ENCODE data around the gene CLEC2L. TPM values are rescaled to one million over a fixed set of nuclear protein-coding genes. Genes with fewer than 3 reads are reported as not detected.

CLEC2L gene
- total RNA-seq, 2 donors from 2014 or later = 0.57 TPM; not detected in 1

DNA sequence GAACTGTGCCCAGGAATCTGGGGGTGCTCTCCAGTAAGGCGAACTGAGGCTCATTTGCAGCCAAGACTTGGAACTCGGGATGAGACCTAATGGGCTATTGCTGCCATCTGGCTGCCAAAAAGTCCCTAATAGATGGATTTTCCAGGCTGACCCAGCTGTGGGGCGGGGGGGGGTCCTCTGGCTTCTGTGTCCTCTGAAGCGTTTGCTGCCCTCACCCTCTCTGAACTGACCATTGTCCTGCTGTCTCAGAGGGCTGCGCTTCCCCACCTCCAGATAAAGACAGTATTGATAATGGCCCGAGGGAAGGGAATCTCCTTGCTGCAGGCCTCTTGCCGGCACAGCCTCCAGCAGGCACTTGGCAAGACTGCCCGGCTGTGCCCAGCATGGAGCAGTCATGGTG is 46.6 kb downstream of the CLEC2L start:
- DNase-seq (ENCODE audit: low spot score) = no peak
- intact Hi-C loops (cut with DNase I) = no loop called here

- no peak for DNase-seq (ENCODE audit: low spot score)
- intact Hi-C loops (cut with DNase I) = no loop called here
These were observed 47.1 kb downstream of the CLEC2L start for GRCh38 chr7:139570626-139571025.

DNA sequence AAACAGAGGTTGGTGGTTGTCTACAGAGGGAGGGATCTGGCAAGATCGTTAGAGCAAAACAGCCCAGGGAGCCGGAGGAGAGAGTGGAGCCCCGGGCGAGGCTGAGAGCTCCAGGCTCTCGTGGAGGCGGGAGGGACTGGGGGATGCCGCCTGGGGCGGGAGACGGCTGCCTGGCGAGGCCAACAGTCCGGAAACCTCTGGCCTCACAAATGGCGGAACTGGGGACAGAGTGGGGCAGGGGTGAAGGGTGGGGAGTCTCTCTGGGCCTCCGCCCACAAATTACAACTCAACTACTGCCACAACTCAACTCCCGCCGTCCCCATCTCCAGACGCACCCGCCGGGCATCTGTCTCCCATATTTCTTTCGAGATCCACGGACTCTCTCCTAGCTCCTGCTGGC is 47.7 kb downstream of the CLEC2L start:
- intact Hi-C loops (cut with DNase I) = no loop called here
- DNase-seq (ENCODE audit: low spot score) = no peak

DNA sequence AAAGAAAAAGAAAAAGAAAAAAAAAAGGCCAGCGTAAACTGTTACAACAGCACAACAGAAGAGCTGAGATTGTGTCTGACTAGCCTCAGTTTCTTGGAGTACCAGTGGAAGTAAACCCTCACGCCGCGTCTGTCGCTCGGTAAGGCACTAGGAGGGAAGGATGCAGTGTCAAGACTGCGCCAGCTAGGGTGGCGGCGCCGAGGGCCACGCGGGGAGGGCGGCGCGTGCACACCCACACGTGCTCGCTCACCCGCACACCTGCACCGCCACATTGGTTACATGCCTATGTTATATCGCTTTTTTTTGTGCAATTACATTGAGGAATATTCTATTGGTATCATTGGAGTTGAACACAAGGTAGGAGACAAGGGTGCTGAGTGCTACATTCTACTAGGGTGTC is 48.2 kb downstream of the CLEC2L start:
- no peak for DNase-seq (ENCODE audit: low spot score)
- intact Hi-C loops (cut with DNase I) = no loop called here

- no peak for DNase-seq (ENCODE audit: low spot score)
- intact Hi-C loops (cut with DNase I) = no loop called here
These were observed 48.6 kb downstream of the CLEC2L start for GRCh38 chr7:139572071-139572470.

GRCh38 chr7:139572704-139573385 is 49.4 kb downstream of the CLEC2L start:
- intact Hi-C loops (cut with DNase I) = no loop called here
- no peak for DNase-seq (ENCODE audit: low spot score)

- intact Hi-C loops (cut with DNase I) = no loop called here
- DNase-seq (ENCODE audit: low spot score) = no peak
These were observed 50.4 kb downstream of the CLEC2L start for GRCh38 chr7:139573871-139574270.

- DNase-seq (ENCODE audit: low spot score) = no peak
- intact Hi-C loops (cut with DNase I) = no loop called here
These were observed 51.3 kb downstream of the CLEC2L start for GRCh38 chr7:139574618-139575337.

GRCh38 chr7:139575338-139575680 is 51.8 kb downstream of the CLEC2L start:
- no peak for DNase-seq (ENCODE audit: low spot score)
- intact Hi-C loops (cut with DNase I) = no loop called here

DNA sequence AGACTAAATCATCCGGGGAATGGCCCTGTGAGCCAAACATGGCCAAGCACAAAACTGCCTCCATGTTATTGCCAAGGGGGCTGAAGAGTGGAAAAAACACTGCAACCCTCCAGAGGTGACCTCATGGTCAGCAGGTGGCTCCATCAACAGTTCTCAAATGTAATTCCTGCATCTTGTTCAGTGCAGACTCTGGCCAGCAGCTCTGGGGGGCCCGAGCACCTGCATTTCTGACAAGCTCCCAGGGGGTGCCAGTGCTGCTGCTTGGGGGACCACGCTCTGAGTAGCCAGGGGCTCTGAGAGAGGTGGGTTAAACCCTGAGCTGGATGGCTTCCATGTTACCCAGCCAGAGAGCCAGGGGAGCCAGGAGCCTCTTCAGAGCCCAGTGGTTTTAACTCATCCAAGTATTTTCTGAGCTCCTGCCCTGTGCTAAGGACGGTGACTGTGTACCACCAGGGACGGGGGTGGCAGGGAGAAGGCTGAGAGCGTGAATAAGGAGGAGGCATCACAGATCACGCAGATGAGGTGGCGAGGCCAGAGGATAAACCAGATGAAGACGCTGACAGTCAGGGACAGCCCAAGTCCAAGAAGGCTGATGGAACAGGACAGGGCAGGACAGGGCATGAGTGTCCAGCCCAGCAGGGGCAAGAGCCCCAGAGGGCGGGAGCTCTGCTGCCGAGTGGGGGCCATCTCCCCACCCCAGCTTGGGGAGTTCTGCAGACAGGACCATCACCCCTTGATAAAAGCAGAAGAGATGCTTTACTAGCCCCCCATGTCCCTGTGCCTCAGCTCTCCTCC is 52.9 kb downstream of the CLEC2L start:
- intact Hi-C loops (cut with DNase I) = loop anchor here in 1 of 2 donors (1.0 kb wide), 1 partner anchor 13 kb away; no protein-coding TSS in a partner anchor
- DNase-seq (ENCODE audit: low spot score) = no peak

GRCh38 chr7:139580435-139580834 is 57.0 kb downstream of the CLEC2L start:
- no peak for DNase-seq (ENCODE audit: low spot score)
- intact Hi-C loops (cut with DNase I) = no loop called here

GRCh38 chr7:139582130-139582650 is 58.7 kb downstream of the CLEC2L start:
- no peak for DNase-seq (ENCODE audit: low spot score)

DNA sequence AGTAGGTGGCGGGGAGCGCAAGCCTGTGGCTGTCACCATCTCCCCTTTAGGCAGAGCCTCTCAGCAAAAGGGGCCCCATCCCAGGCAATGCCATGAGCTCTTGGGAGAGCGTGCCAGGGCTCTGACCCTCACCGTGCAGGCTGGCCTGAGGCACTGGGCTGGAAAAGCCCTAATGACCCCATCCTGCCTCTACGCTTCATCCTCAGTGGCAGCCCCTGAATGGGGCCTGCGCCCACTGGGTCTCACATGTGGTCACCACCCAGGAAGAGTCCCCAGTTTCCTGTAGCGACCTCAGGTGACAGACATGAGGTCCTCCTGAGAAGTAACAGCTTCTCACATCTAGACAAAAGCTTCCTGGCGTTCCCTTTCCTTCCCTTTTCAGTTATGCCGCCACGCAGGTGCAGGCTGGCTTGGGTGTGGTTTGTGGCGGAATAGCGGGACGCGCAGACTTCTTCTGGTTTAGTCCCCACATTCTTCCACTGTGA is 59.2 kb downstream of the CLEC2L start:
- DNase-seq (ENCODE audit: low spot score) = no peak
- intact Hi-C loops (cut with DNase I) = no loop called here

More at GRCh38 chr7:139582130-139582650, 58.7 kb downstream of the CLEC2L start:
- intact Hi-C loops (cut with DNase I) = no loop called here

DNA sequence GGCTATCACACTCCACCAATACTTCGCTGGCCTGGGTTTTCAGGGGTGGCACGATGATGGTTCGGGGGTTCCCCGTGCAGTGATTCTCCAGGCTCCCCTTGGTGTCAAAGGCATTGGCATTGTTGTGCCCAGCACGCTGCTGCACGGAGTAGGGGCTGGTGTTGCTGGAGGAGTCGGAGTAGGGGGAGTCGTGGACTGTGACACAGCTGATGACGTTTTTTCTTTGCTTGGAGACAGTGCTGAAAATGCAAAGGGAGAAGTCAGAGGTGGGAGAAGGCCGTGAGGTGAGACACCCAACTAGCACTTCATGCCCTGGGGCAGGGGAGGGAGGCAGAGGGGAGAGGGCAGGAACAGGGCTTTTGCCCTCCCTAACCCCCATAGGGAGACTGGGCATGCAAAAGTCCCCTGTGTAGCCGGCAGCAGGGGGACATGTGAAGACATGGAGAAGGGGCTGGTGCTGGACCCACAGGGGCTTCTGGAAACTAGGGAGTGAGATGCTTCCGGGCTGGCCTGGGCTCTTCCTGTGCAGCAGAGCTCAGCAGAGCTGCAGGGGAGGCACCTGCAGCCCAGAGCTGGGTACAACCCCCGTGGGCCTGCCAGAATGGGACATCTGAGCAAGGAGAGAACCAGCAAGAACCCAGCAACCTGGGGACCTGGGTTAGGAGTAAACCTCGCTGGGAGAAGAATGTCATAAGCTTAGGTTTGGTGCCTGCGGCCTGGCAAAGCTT is 60.5 kb downstream of the CLEC2L start:
- no peak for DNase-seq (ENCODE audit: low spot score)
- intact Hi-C loops (cut with DNase I) = no loop called here

GRCh38 chr7:139585042-139585441 is 61.6 kb downstream of the CLEC2L start:
- DNase-seq (ENCODE audit: low spot score) = no peak
- intact Hi-C loops (cut with DNase I) = no loop called here

DNA sequence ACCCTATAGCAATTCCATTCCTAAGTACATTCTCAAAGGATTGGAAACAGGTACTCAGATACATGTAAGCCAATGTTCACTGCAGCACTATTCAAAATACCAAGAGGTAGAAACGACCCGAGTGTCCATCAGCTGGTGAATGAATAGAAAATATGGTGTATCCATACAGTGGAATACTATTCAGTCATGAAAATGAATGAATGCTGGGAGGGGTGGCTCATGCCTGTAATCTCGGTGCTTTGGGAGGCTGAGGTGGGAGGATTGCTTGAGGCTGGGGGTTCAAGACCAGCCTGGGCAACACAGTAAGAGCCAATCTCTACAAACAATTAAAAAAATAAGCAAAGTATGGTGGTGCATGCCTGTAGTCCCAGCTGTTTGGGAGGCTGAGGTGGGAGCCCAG is 62.8 kb downstream of the CLEC2L start:
- intact Hi-C loops (cut with DNase I) = no loop called here
- no peak for DNase-seq (ENCODE audit: low spot score)

DNA sequence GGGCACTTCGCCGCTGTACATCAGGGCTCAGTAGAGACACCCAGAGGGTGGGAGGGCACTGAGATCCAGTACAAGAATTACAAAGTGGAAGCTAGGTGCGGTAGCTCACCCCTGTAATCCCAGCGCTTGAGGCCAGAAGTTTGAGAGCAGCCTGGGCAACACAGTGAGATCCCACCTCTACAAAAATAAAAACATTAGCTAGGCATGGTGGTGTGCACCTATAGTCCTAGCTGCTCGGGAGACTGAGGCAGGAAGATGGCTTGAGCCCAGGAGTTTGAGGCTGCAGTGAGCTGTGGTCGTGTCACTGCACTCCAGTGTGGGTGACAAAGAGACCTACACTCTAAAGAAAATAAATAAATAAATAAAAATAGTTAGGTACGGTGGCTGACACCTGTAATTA is 64.0 kb downstream of the CLEC2L start:
- DNase-seq (ENCODE audit: low spot score) = no peak
- intact Hi-C loops (cut with DNase I) = no loop called here

- DNase-seq (ENCODE audit: low spot score) = no peak
- intact Hi-C loops (cut with DNase I) = no loop called here
These were observed 65.1 kb downstream of the CLEC2L start for GRCh38 chr7:139588632-139589031.

GRCh38 chr7:139589474-139589873 is 66.0 kb downstream of the CLEC2L start:
- intact Hi-C loops (cut with DNase I) = no loop called here
- no peak for DNase-seq (ENCODE audit: low spot score)

Measured in posterior vena cava (tissue), 2 donors.